ENCODE data around the gene LPCAT1.

DNA sequence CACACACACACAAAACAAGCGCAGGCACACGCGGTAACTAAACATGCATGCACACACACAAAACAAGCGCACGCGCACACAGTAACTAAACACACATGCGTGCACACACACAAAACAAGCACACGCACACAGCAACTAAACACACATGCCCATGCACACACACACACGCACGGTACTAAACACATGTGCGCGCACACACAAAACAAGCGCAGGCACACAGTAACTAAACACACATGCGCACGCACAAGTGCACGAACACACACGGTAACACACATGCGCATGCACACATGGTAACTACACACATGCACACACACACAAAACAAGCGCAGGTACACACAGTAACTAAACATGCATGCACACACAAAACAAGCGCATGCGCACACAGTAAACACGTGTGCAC, 58.6 kb downstream of the LPCAT1 start:
- TF ChIP-seq, protein P1, sequence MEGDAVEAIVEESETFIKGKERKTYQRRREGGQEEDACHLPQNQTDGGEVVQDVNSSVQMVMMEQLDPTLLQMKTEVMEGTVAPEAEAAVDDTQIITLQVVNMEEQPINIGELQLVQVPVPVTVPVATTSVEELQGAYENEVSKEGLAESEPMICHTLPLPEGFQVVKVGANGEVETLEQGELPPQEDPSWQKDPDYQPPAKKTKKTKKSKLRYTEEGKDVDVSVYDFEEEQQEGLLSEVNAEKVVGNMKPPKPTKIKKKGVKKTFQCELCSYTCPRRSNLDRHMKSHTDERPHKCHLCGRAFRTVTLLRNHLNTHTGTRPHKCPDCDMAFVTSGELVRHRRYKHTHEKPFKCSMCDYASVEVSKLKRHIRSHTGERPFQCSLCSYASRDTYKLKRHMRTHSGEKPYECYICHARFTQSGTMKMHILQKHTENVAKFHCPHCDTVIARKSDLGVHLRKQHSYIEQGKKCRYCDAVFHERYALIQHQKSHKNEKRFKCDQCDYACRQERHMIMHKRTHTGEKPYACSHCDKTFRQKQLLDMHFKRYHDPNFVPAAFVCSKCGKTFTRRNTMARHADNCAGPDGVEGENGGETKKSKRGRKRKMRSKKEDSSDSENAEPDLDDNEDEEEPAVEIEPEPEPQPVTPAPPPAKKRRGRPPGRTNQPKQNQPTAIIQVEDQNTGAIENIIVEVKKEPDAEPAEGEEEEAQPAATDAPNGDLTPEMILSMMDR (IDR thresholded peaks at IDR 0.05), result no peak
- TF ChIP-seq POLR2A (IDR thresholded peaks at IDR 0.05), result no peak
- no peak for TF ChIP-seq EP300 (IDR thresholded peaks at IDR 0.05)

Data from tibial nerve (tissue), 4 donors.